GM12878 (cell line): ENCODE data around the gene TEX36. TPM values are rescaled to one million over a fixed set of nuclear protein-coding genes. Genes with fewer than 3 reads are reported as not detected.

Source experiments
- ATF2 ChIP-seq: IDR thresholded peaks from 2 replicates; pipeline ENCODE4 v1.6.1; 2012; ENCODE audit warnings: low read length, inconsistent platforms
- BCL11A ChIP-seq: IDR thresholded peaks from 2 replicates; pipeline ENCODE4 v1.6.1; 2011; ENCODE audit warnings: low read depth, low read length
- BHLHE40 ChIP-seq, 2 experiments: fragments of 450-650 bp in 1 of 2; IDR thresholded peaks; 2 replicates each; pipeline ENCODE4 v1.6.1; 2011 to 2017; ENCODE audit warnings: low read depth in 2 of 2, borderline replicate concordance in 1 of 2, improper control_type of control experiment in 1 of 2, low read length in 1 of 2, mild to moderate bottlenecking in 1 of 2
- CBX3 ChIP-seq: fragments of 200-600 bp; sonication (generic); IDR thresholded peaks from 2 replicates; pipeline ENCODE4 v1.6.1; 2016; ENCODE audit warnings: low read depth, borderline replicate concordance
- CEBPZ ChIP-seq: fragments of 150-350 bp; IDR thresholded peaks from 2 replicates; pipeline ENCODE4 v1.6.1; 2016; ENCODE audit warnings: low read depth, low read length
- EED ChIP-seq: sonication (generic); IDR thresholded peaks from 2 replicates; pipeline ENCODE4 v1.6.1; 2016; ENCODE audit warnings: antibody characterized with exemption, low read depth
- EGR1 ChIP-seq, 2 experiments: IDR thresholded peaks; 1 replicate in 1 of 2; 2 replicates in 1 of 2; pipeline ENCODE4 v1.6.1; 2011 to 2012; ENCODE audit warnings: low read depth in 2 of 2, low read length in 2 of 2, borderline replicate concordance in 1 of 2, mild to moderate bottlenecking in 1 of 2, moderate library complexity in 1 of 2
- GATAD2B ChIP-seq: fragments of 450-650 bp; conservative IDR thresholded peaks from 2 replicates; pipeline ENCODE4 v1.6.1; 2017; ENCODE audit warnings: low read depth, mild to moderate bottlenecking, moderate library complexity
- HCFC1 ChIP-seq: fragments of 150-350 bp; IDR thresholded peaks from 2 replicates; pipeline ENCODE4 v1.6.1; 2014; ENCODE audit warnings: low read length
- HDGF ChIP-seq: fragments of 450-650 bp; IDR thresholded peaks from 2 replicates; pipeline ENCODE4 v1.6.1; 2016; ENCODE audit warnings: antibody characterized with exemption
- JUND ChIP-seq: IDR thresholded peaks from 2 replicates; pipeline ENCODE4 v1.6.1; 2012; ENCODE audit warnings: low read depth, mild to moderate bottlenecking, low read length, improper control_type of control experiment, moderate library complexity
- KDM1A ChIP-seq: fragments of 200-600 bp; sonication (generic); IDR thresholded peaks from 2 replicates; pipeline ENCODE4 v1.6.1; 2016; ENCODE audit warnings: borderline replicate concordance
- KLF5 ChIP-seq: fragments of 450-650 bp; IDR thresholded peaks from 2 replicates; pipeline ENCODE4 v1.6.1; 2014; ENCODE audit warnings: mild to moderate bottlenecking; ENCODE audit not compliant: partially characterized antibody
- MYC ChIP-seq: IDR thresholded peaks from 2 replicates; pipeline ENCODE4 v1.6.1; 2011; ENCODE audit warnings: mild to moderate bottlenecking, low read length, moderate library complexity, inconsistent platforms; ENCODE audit not compliant: insufficient read depth, insufficient replicate concordance, insufficient read length, severe bottlenecking
- NFYB ChIP-seq: IDR thresholded peaks from 2 replicates; pipeline ENCODE4 v1.6.1; 2011; ENCODE audit warnings: low read depth, mild to moderate bottlenecking, low read length, improper control_type of control experiment, moderate library complexity; ENCODE audit not compliant: insufficient read depth
- NR2C1 ChIP-seq: fragments of 450-650 bp; IDR thresholded peaks from 2 replicates; pipeline ENCODE4 v1.6.1; 2017; ENCODE audit warnings: antibody characterized with exemption, mild to moderate bottlenecking, moderate library complexity
- PAX5 ChIP-seq: IDR thresholded peaks from 2 replicates; pipeline ENCODE4 v1.6.1; 2011; ENCODE audit warnings: low read depth, low read length, borderline replicate concordance
- PAX8 ChIP-seq: fragments of 450-650 bp; IDR thresholded peaks from 2 replicates; pipeline ENCODE4 v1.6.1; 2017; ENCODE audit warnings: mild to moderate bottlenecking, moderate library complexity
- POLR2AphosphoS2 ChIP-seq: IDR thresholded peaks from 2 replicates; pipeline ENCODE4 v1.6.1; 2011; ENCODE audit warnings: low read depth, mild to moderate bottlenecking, low read length, improper control_type of control experiment, moderate library complexity
- POU2F2 ChIP-seq: IDR thresholded peaks from 3 replicates; pipeline ENCODE4 v1.6.1; 2011; ENCODE audit warnings: low read depth, mild to moderate bottlenecking, low read length, borderline replicate concordance
- RCOR1 ChIP-seq: conservative IDR thresholded peaks from 2 replicates; pipeline ENCODE4 v1.6.1; 2012; ENCODE audit warnings: low read depth, low read length, improper control_type of control experiment
- SMARCA5 ChIP-seq: fragments of 450-650 bp; IDR thresholded peaks from 2 replicates; pipeline ENCODE4 v1.6.1; 2017; ENCODE audit warnings: mild to moderate bottlenecking
- SMC3 ChIP-seq: IDR thresholded peaks from 2 replicates; pipeline ENCODE4 v1.6.1; 2011; ENCODE audit warnings: low read length, improper control_type of control experiment, borderline replicate concordance
- SP1 ChIP-seq: IDR thresholded peaks from one replicate; pipeline ENCODE4 v1.6.1; 2011; ENCODE audit warnings: low read depth, low read length
- SREBF2 ChIP-seq: IDR thresholded peaks from 2 replicates; pipeline ENCODE4 v1.6.1; 2012; ENCODE audit warnings: mild to moderate bottlenecking, low read length
- SUZ12 ChIP-seq: fragments of 200-600 bp; sonication (generic); IDR thresholded peaks from one replicate; pipeline ENCODE4 v1.6.1; 2018; ENCODE audit warnings: antibody characterized with exemption, mild to moderate bottlenecking; ENCODE audit not compliant: unreplicated experiment
- USF2 ChIP-seq: IDR thresholded peaks from 2 replicates; pipeline ENCODE4 v1.6.1; 2011; ENCODE audit warnings: low read depth, low read length, improper control_type of control experiment, borderline replicate concordance
- WRNIP1 ChIP-seq: IDR thresholded peaks from 2 replicates; pipeline ENCODE4 v1.6.1; 2011; ENCODE audit warnings: low read depth, low read length, improper control_type of control experiment, borderline replicate concordance
- ZNF384 ChIP-seq: IDR thresholded peaks from 2 replicates; pipeline ENCODE4 v1.6.1; 2012; ENCODE audit warnings: low read depth, mild to moderate bottlenecking, low read length, improper control_type of control experiment, borderline replicate concordance
- polyA plus RNA-seq, 11 experiments: library from polyadenylated mRNA; depleted of rRNA in 4 of 11; unstranded in 6 of 11; stranded (reverse) in 5 of 11; fragments of >200 nt; fragmentation: Nextera tagmentation in 4 of 11; fragmentation: Illumina TruSeq in 1 of 11; extraction: Ambion mirVana in 4 of 11; extraction: Trizol in 1 of 11; gene quantifications; 1 replicate in 1 of 11; 2 replicates in 10 of 11; pipeline versions ENCODE4 v1.2.1 to v1.2.3, GENCODE V29; 2011 to 2016; ENCODE audit warnings: inconsistent platforms in 2 of 11, missing spikeins in 2 of 11, low read depth in 1 of 11
- total RNA-seq, 4 experiments: library from RNA; depleted of rRNA in 3 of 4; stranded (reverse); fragments of >200 nt in 3 of 4; fragmentation: Illumina TruSeq in 1 of 4; extraction: Trizol in 1 of 4; gene quantifications; 2 replicates each; pipeline versions ENCODE4 v1.2.1 to v1.2.3, GENCODE V29; 2013 to 2021

TEX36 gene
- total and polyA plus RNA-seq, 10 of the 15 experiments (the other 5 are each of a cell fraction or from before 2014, with no cell fraction given) = not detected

- TF ChIP-seq ATF2 (no peak), GATAD2B (no peak), HDGF (no peak), EGR1 (IDR thresholded peaks at IDR 0.05; ENCODE audit: borderline replicate concordance in 1 of 2, low read depth in 2 of 2, low read length in 2 of 2) (no peak), CEBPZ (no peak), POU2F2 (no peak), CBX3 (no peak), NFYB (no peak), PAX8 (no peak), SP1 (no peak), SUZ12 (no peak), HCFC1 (no peak), EED (no peak), JUND (peak; percentile 18; the same call in 1 of the 2 replicates), SMARCA5 (no peak), SMC3 (no peak), NR2C1 (no peak), ZNF384 (no peak), POLR2AphosphoS2 (no peak), SREBF2 (no peak), RCOR1 (0 out of 2 replicates have a peak, but pooled peaks have one; percentile 51), USF2 (no peak), MYC (no peak), WRNIP1 (no peak), KLF5 (no peak), KDM1A (no peak), PAX5 (0 out of 2 replicates have a peak, but pooled peaks have one; percentile 39), BCL11A (peak; percentile 38; the same call in 1 of the 2 replicates), BHLHE40 (IDR thresholded peaks at IDR 0.05; ENCODE audit: borderline replicate concordance in 1 of 2, low read depth in 2 of 2, low read length in 1 of 2) (peak; percentile 69 to 70; a peak in 3 of 4 replicates)
Observed at GRCh38 chr10:125721035-125721434, 38.1 kb upstream of the TEX36 start (continued).
